GM21423 (cell line): ENCODE measurements around the gene MRPS5.

ENCODE experiments used
- ATAC-seq: cut with Tn5 transposase; IDR thresholded peaks from one replicate; pipeline ENCODE4 v1.9.1; 2021; ENCODE audit warnings: mild to moderate bottlenecking, moderate library complexity; ENCODE audit not compliant: unreplicated experiment

Gene MRPS5

GRCh38 chr2:95091885-95092555, 29.6 kb downstream of the MRPS5 start:
- ATAC-seq: no peak

DNA sequence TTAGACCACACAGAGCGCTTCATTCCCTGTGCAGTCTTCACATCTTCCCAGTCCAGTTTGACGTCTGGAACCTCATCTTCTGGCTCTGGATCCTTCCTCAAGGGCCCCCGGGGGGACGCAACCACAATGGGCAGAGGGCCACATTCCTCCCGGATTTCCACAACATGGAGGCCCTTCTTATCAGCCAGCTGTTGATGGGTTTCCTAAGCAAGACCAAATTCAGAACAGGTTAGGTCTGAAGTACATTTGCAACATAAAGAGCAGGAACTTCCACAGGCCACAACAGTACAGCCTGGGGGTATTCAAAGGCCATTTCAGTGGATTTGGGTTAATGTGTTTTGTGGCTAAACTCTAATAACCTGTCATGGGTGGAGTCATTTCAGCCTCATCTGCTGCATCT, 34.2 kb downstream of the MRPS5 start:
- no peak for ATAC-seq

DNA sequence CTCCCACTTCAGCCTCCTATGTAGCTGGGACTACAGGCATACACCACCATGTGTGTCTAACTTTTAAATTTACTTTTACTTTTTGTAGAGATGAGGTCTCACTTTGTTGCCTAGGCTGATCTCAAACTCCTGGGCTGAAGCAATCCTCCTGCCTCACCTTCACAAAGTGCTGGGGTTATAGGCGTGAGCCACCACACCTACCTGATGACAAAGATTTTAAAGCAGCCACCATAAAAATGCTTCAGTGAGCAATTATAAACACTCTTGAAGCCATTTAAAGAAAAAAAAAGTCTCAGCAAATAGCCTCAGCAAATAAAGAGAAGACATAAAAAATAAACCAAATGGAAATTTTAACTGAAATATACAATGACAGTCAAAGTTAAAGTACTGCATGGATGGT, 35.6 kb downstream of the MRPS5 start:
- ATAC-seq: no peak

DNA sequence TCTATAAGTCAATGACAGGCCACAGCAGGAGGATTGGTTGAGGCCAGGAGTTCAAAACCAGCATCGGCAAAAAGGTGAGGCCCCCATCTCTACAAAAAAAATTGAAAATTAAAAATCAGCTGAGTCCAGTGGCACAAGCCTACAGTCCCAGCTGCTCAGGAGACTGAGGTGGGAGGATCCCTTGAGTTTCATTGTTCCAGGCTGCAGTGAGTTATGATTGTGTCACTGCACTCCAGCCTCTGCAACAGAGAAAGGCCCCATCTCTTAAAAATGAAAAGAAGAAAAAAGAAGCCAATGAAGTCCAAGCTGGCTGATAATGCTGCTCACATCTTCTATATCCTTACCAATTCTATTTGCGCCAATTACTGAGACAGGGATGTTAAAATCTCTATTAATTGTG, 39.1 kb downstream of the MRPS5 start:
- ATAC-seq: no peak

DNA sequence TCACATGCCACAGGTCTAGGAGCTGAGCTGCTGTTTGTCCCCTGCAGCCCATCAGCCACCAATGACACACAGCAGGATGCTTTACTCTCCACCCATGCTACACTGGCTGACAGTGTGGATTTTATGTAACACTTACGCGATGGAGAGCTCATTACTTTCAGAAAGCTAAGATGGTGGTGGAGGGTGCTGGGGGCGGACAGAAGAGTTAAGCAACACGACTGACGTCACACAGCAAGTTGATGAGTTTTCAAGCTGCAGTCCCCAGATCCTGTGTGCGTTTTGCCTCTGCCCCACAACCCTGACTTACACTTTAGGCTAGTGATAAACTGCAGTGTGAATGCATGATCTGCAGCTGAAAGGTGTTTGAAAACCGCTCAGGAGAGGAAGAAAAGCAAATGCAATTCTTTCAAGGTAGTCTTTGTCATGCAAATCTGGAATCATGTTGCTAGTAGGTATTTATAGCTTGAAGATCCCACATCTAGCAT, 42.4 kb downstream of the MRPS5 start:
- ATAC-seq: no peak

GRCh38 chr2:95077861-95078603, 43.6 kb downstream of the MRPS5 start:
- ATAC-seq: no peak

DNA sequence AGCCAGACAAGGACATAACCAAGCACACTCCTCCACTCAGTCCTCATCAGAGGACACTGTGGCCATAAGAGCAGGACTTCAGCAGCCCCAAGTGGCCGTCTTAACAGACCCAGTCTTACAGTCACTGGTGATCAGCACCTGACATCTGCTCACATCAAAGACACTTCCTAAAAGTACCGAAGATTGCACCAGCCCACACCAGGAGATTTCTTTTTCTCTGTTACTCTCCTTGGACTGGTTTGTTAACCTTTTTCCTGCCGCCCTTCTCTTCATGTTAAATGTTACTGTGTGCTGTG, 44.1 kb downstream of the MRPS5 start:
- ATAC-seq: no peak

DNA sequence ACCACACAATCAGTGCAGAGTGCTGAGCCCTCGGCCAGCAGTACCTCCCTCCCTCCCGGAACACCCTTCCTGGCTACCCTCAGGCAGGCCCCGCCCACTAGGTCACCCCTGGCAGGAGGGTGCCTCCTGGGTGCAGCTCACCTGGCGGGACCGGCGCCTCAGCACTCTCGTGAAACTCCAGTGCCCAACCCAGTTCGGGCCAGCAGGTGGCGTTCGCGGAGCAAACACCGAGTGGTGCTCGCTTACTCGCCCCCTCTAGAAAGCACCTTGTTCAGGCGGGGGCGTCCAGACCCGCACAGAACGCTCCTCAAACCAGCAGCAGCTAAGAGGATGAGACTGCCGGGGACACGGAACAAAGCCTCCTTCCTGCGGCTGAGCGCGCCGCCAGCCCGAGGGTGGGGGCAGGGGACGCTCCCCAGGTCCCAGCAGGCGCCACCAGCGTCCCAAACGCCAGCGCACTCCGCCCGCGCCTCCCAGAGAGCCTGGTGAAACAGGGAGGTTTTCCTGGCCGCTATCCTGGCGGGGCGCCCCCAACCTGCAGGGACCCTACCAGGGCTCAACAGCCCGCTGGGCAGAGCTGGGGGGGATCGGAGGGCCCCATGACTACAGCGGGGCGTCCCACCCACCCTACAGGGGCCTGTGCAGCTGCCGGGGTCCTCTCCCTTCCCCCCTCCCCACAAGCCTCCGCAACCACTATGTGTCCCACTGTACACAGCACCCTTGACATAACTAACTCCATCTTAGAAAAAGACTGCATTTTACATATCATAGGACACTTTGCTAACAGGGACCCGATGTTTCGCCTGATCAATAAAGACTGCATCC, 44.7 kb downstream of the MRPS5 start:
- peak; percentile 84 for ATAC-seq

GRCh38 chr2:95075440-95076132, 46.0 kb downstream of the MRPS5 start:
- no peak for ATAC-seq

DNA sequence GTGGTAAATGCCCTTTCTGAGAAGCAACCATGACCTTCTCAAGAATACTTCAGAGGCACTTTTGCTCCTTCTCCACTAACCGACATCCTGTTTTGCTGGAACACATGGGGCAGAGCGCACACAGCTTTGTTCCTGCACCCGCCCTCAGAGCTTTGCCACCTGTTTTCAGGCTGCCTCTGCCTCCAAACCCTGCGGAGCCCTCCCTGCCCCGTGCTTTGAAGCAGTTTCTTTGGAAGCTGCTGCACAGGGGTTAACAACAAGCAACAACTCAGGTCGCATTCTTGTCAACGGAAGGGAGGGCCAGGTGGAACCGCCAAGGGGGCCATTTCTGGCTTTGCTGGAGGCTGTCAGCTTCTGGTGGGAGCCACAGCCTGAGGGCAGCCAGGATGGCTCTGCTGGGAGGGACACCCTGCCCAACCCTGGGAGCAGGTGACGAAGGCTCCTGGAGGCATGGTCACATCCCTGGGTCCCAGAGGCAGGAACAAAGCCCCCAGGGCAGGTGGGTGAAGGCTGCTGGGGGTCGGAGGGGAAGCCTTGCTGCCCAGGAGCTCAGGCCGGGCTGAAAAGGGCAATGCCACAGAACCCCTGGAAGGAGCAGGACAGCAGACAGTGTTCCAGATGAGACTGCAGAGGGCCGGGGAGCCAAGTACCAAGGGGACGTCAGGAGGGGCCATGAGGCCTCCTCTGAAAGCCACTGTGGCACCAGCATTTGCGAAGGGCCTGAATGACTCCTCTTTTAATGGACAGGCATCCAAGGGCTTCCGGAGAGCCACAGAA, 46.8 kb downstream of the MRPS5 start:
- no peak for ATAC-seq

DNA sequence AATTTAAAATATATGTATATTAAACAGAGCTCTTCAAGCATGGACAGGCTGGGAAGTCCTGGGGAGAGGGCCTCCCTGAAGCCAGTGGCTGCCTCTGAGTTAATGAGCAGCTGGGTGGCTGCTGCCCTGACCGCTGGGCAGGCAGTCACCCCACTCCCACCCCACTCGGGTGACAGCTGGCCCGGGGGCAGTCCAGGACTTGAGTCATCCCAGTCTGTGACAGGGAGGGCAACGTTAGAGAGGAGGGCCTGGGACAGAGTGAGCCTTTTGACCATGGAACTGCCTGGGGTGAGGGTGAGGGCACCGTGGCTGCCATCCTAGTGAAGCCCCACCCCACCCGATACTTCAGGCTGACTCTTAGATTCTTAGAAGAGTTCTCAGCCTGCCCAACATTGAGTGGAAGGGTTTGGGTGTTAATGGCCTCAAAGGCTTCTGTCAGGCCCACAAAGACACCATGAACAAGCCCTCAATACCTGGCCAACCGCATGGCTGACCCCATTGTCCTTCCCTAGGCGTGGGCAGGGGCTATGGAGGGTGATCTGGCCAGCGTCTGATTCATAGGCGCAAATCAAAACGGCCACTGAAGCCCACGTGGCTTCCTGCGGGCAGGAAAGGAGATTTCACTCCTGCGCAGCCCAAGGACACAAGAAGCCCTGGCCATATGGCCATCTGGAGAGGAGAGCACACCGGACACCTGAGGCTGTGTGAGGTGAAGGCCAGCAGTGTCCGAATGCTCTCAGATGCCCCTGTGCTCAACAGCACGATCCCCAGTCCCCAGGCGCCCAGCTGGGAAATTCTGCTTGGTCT, 47.5 kb downstream of the MRPS5 start:
- no peak for ATAC-seq

DNA sequence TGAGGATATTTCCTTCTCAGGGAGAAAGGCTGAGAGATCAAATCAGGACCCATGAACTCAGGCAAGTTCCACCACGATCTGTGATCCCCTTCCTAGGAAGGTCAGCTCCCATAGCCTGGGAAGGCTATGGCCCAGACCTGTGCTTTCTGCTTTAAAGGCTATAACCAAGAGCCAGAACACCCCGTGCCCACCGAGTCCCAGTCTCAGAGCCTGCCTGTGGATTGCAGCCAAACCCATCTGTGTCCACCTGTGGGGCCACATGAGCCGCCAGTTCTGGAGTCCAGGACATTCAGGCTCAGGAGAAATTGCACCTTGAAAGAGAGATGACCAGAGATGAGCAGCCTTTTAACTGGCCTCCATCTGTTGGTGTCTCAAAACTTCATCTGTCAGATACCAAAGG, 49.2 kb downstream of the MRPS5 start:
- ATAC-seq: no peak

- ATAC-seq: no peak
Measured at GRCh38 chr2:95071856-95072255, 49.8 kb downstream of the MRPS5 start.

- no peak for ATAC-seq
Measured at GRCh38 chr2:95069465-95069864, 52.1 kb downstream of the MRPS5 start.

DNA sequence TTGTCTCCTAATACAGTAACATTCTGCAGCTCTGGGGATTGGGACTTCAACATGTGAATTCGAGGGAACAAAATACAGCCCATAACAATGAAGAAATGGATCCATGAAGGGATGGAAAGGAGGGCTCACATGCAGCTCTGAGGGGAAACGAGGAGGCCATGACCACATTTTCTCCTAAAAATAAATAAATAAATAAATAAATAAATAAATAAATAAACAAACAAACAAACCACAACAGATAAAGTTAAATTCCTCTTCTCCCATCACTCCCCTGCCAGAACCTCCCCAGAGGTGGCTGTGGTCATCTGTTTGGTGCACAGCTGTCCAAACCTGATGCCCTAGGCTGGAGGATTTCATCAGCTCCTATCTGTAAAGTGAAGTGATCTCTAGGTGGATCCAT, 53.4 kb downstream of the MRPS5 start:
- no peak for ATAC-seq

- peak; percentile 76 for ATAC-seq
Measured at GRCh38 chr2:95063086-95063958, 58.3 kb downstream of the MRPS5 start.

- ATAC-seq: peak; percentile 21
Measured at GRCh38 chr2:95062242-95063085, 59.1 kb downstream of the MRPS5 start.
